H1 (cell line): ENCODE data around the gene CFAP97. TPM values are rescaled to one million over a fixed set of nuclear protein-coding genes. Genes with fewer than 3 reads are reported as not detected.

ENCODE experiments used
- CTCF ChIA-PET: fragments of 300-600 bp; sonication (Branson Sonifier 250); formaldehyde crosslinking; loops from one replicate; lab custom pipeline; 2021; ENCODE audit not compliant: partially characterized antibody; lab: Charles Lee
- POLR2A ChIA-PET: fragments of 300-600 bp; sonication (Branson Sonifier 250); formaldehyde crosslinking; loops from one replicate; lab custom pipeline; 2021; ENCODE audit warnings: inconsistent platforms; ENCODE audit not compliant: partially characterized antibody; lab: Charles Lee
- DNase-seq, 2 experiments: peaks; one replicate each; pipeline versions ENCODE4 v3.0.0 to v3.0.0-alpha.2; 2010 to 2022; ENCODE audit warnings: low spot score in 2 of 2, low read depth in 1 of 2, mixed read lengths in 1 of 2
- FAIRE-seq: peaks from 2 replicates; lab custom pipeline; 2011; peaks lifted over from hg19 to GRCh38; lab: Jason Lieb, UNC
- H2AFZ ChIP-seq: 2 replicates; pipeline ENCODE4 v1.8.1; 2012; ENCODE audit warnings: low read length, inconsistent platforms
- H2AK5ac ChIP-seq: 2 replicates; pipeline ENCODE4 v1.6.1; 2013; ENCODE audit warnings: low read depth, low read length
- H2BK120ac ChIP-seq: replicated peaks from 2 replicates; pipeline ENCODE3; 2013; ENCODE audit warnings: low read depth, low read length, inconsistent platforms
- H2BK12ac ChIP-seq: 2 replicates; pipeline ENCODE4 v1.6.1; 2013; ENCODE audit warnings: low read depth, low read length
- H2BK15ac ChIP-seq: 2 replicates; pipeline ENCODE4 v1.6.1; 2013; ENCODE audit warnings: low read length
- H2BK20ac ChIP-seq: 2 replicates; pipeline ENCODE4 v1.6.1; 2013; ENCODE audit warnings: low read length
- H2BK5ac ChIP-seq: 2 replicates; pipeline ENCODE4 v1.6.1; 2013; ENCODE audit warnings: low read depth, low read length
- H3K14ac ChIP-seq: 2 replicates; pipeline ENCODE4 v1.6.1; 2013; ENCODE audit warnings: inconsistent platforms; ENCODE audit not compliant: insufficient read length
- H3K18ac ChIP-seq: 2 replicates; pipeline ENCODE4 v1.6.1; 2013; ENCODE audit warnings: low read length; ENCODE audit errors: extremely low read depth
- H3K23ac ChIP-seq: 2 replicates; pipeline ENCODE4 v1.6.1; 2013; ENCODE audit warnings: inconsistent platforms; ENCODE audit not compliant: insufficient read length
- H3K23me2 ChIP-seq: 2 replicates; pipeline ENCODE4 v1.6.1; 2013; ENCODE audit warnings: low read depth, low read length
- H3K27ac ChIP-seq: 2 replicates; pipeline ENCODE4 v1.6.1; 2011; ENCODE audit warnings: low read depth, low read length, inconsistent platforms
- H3K27me3 ChIP-seq, 4 experiments: replicated peaks in 1 of 4; 1 replicate in 1 of 4; 2 replicates in 3 of 4; pipeline versions ENCODE4 v1.6.1 to v1.8.1; 2011 to 2013; ENCODE audit warnings: low read length in 3 of 4, mild to moderate bottlenecking in 3 of 4, inconsistent platforms in 2 of 4, mixed read lengths in 2 of 4, moderate library complexity in 1 of 4; ENCODE audit not compliant: control insufficient read depth in 3 of 4, insufficient read depth in 3 of 4; ENCODE audit errors: extremely low read depth in 1 of 4
- H3K36me3 ChIP-seq, 4 experiments: 2 replicates each; pipeline versions ENCODE4 v1.6.1 to v1.8.1; 2011 to 2013; ENCODE audit warnings: mild to moderate bottlenecking in 4 of 4, low read length in 3 of 4, moderate library complexity in 2 of 4, control low read depth in 1 of 4, inconsistent platforms in 1 of 4; ENCODE audit not compliant: insufficient read depth in 4 of 4, control insufficient read depth in 2 of 4
- H3K4ac ChIP-seq: replicated peaks from 2 replicates; pipeline ENCODE3; 2013; ENCODE audit warnings: low read length, low read depth, mixed read lengths, inconsistent platforms; ENCODE audit not compliant: insufficient read length
- H3K4me1 ChIP-seq, 4 experiments: replicated peaks in 1 of 4; 1 replicate in 1 of 4; 2 replicates in 3 of 4; pipeline versions ENCODE4 v1.6.1 to v1.8.1; 2011 to 2013; ENCODE audit warnings: low read length in 3 of 4, inconsistent platforms in 2 of 4, mixed read lengths in 1 of 4; ENCODE audit not compliant: insufficient read depth in 4 of 4, control insufficient read depth in 3 of 4
- H3K4me2 ChIP-seq, 2 experiments: 2 replicates each; pipeline versions ENCODE4 v1.6.1 to v1.8.1; 2011 to 2013; ENCODE audit warnings: low read depth in 2 of 2, low read length in 2 of 2, control low read depth in 1 of 2, inconsistent platforms in 1 of 2, mild to moderate bottlenecking in 1 of 2; ENCODE audit not compliant: insufficient read depth in 1 of 2
- H3K4me3 ChIP-seq, 4 experiments: fragments of 200-600, 300-600 bp in 1 of 4; sonication (generic), shearing (Covaris generic), sonication (Bioruptor Twin) in 1 of 4; 2 replicates each; pipeline versions ENCODE4 v1.5.1 to v1.8.1; 2011 to 2016; ENCODE audit warnings: low read length in 4 of 4, low read depth in 3 of 4, control low read depth in 2 of 4, inconsistent platforms in 2 of 4, mild to moderate bottlenecking in 2 of 4, mixed read lengths in 1 of 4, moderate library complexity in 1 of 4; ENCODE audit not compliant: insufficient read depth in 2 of 4; ENCODE audit errors: extremely low read depth in 1 of 4
- H3K56ac ChIP-seq: replicated peaks from 2 replicates; pipeline ENCODE3; 2013; ENCODE audit warnings: low read depth, mild to moderate bottlenecking, mixed read lengths, low read length, inconsistent platforms; ENCODE audit not compliant: insufficient read length
- H3K79me1 ChIP-seq: 2 replicates; pipeline ENCODE4 v1.6.1; 2013; ENCODE audit warnings: low read depth, low read length, control low read depth
- H3K79me2 ChIP-seq, 2 experiments: 2 replicates each; pipeline versions ENCODE4 v1.6.1 to v1.8.1; 2012 to 2013; ENCODE audit warnings: low read length in 2 of 2, mild to moderate bottlenecking in 2 of 2, inconsistent platforms in 1 of 2; ENCODE audit not compliant: insufficient read depth in 2 of 2, control insufficient read depth in 1 of 2
- H3K9ac ChIP-seq, 4 experiments: replicated peaks in 1 of 4; 1 replicate in 1 of 4; 2 replicates in 3 of 4; pipeline versions ENCODE4 v1.6.1 to v1.8.1; 2011 to 2013; ENCODE audit warnings: low read depth in 3 of 4, low read length in 3 of 4, control low read depth in 2 of 4, mild to moderate bottlenecking in 2 of 4, moderate library complexity in 2 of 4, inconsistent platforms in 1 of 4; ENCODE audit errors: extremely low read depth in 1 of 4
- H3K9me3 ChIP-seq, 2 experiments: 2 replicates each; pipeline versions ENCODE4 v1.6.1 to v1.8.1; 2012 to 2013; ENCODE audit warnings: mild to moderate bottlenecking in 2 of 2, moderate library complexity in 2 of 2, control low read depth in 1 of 2, inconsistent platforms in 1 of 2, low read depth in 1 of 2, low read length in 1 of 2, mixed read lengths in 1 of 2; ENCODE audit not compliant: insufficient read depth in 2 of 2
- H4K20me1 ChIP-seq, 2 experiments: replicated peaks in 1 of 2; 2 replicates each; pipeline versions ENCODE3 to v1.8.1; 2011 to 2013; ENCODE audit warnings: inconsistent platforms in 2 of 2, low read length in 2 of 2, mild to moderate bottlenecking in 1 of 2; ENCODE audit not compliant: insufficient read depth in 2 of 2, control insufficient read depth in 1 of 2
- H4K5ac ChIP-seq: 2 replicates; pipeline ENCODE4 v1.6.1; 2013; ENCODE audit warnings: low read length, low read depth, mixed read lengths, inconsistent platforms; ENCODE audit not compliant: insufficient read length
- H4K8ac ChIP-seq: 2 replicates; pipeline ENCODE4 v1.8.0; 2013; ENCODE audit warnings: mild to moderate bottlenecking, moderate library complexity, low read length, inconsistent platforms; ENCODE audit not compliant: insufficient read depth; ENCODE audit errors: extremely low read depth
- H4K91ac ChIP-seq: replicated peaks from 2 replicates; pipeline ENCODE3; 2013; ENCODE audit warnings: low read length, mixed read lengths, inconsistent platforms; ENCODE audit not compliant: insufficient read length
- JUND ChIP-seq: IDR thresholded peaks from 2 replicates; pipeline ENCODE4 v1.6.1; 2011; ENCODE audit warnings: mild to moderate bottlenecking, improper control_type of control experiment, low read length
- POLR2AphosphoS5 ChIP-seq: IDR thresholded peaks from 2 replicates; pipeline ENCODE4 v1.6.1; 2011; ENCODE audit warnings: low read depth, low read length
- WGBS, 2 experiments: shearing (Covaris generic) in 1 of 2; methylation state at CpG; one replicate each; pipeline versions ENCODE4 v1.1.6 to v1.1.7; 2013 to 2015; ENCODE audit warnings: low lambda C conversion rate in 2 of 2, mixed read lengths in 2 of 2, inconsistent platforms in 1 of 2, low coverage in 1 of 2, missing lambda C conversion rate in 1 of 2; ENCODE audit not compliant: insufficient replicate concordance in 2 of 2, insufficient coverage in 1 of 2, insufficient read length in 1 of 2; ENCODE audit errors: extremely low coverage in 1 of 2, missing lambda C conversion rate in 1 of 2; 5-methylcytosine and 5-hydroxymethylcytosine counted together
- polyA plus RNA-seq, 7 experiments: library from polyadenylated mRNA; depleted of rRNA in 3 of 7; stranded (reverse) in 5 of 7; unstranded in 2 of 7; fragments of >200 nt in 5 of 7; fragments of 200-250 nt in 2 of 7; gene quantifications; 1 replicate in 5 of 7; 2 replicates in 1 of 7; 4 replicates in 1 of 7; pipeline versions ENCODE4 v1.2.1 to v1.2.3, GENCODE V29; 2011 to 2013; ENCODE audit warnings: missing spikeins in 2 of 7, mixed read lengths in 2 of 7
- total RNA-seq: library from RNA; stranded (reverse); fragmentation: NEBNext Ultra II Directional; extraction: Animal tissue kit (Norgen Biotek cat#: 25700); gene quantifications from 2 replicates; pipeline ENCODE4 v1.2.1, GENCODE V29; 2021

The CFAP97 gene
- total and polyA plus RNA-seq, 2 of the 8 experiments (the other 6 are each of a cell fraction or from before 2014, with no cell fraction given) = 9.2 to 40.4 TPM

DNA sequence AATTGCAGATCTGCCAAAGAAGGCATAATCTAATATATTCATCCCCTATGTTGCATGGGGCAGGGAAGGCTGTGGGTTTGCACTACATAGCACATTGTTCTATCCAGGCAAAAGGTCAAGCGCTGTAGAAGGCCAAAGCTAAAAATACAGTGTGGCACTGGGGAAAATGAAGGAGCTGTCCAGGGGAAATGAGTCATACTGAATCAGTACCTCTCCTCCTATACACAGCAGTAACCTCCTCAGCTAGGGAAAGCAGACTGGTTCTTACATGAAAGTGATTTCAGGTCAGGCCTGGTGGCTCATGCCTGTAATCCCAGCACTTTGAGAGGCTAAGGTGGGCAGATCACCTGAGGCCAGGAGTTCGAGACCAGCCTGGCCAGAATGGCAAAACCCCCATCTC is 91.7 kb downstream of the CFAP97 start:
- peak overlapping the region; percentile 75; the same call in 1 of the 2 replicates for H2BK15ac ChIP-seq
- H4K20me1 ChIP-seq = no peaks in the 10 kb centered on the region
- 0 out of 2 replicates have a peak overlapping the region, but pooled peaks have one; percentile 37 for H2BK20ac ChIP-seq
- FAIRE-seq (no peak), DNase-seq (peak in 1 of 2 experiments; percentile 23)
- H3K9me3 ChIP-seq = no peaks in the 10 kb centered on the region
- no peak overlapping the region for H2BK5ac ChIP-seq
- WGBS, 2 experiments = 94% methylated on average over 2 of the region's 2 CpGs; no CpG with 5 or more reads in 1 of the 2 experiments
- H2AK5ac ChIP-seq = peak overlapping the region; percentile 90; the same call in 1 of the 2 replicates
- no peaks in the 10 kb centered on the region for H3K79me2 ChIP-seq
- H3K23me2 ChIP-seq = no peaks in the 10 kb centered on the region; the same call in 1 of the 2 replicates
- POLR2A ChIA-PET = no interaction called here
- H2AFZ ChIP-seq = no peak overlapping the region
- H4K91ac ChIP-seq = no peak overlapping the region
- H3K9ac ChIP-seq = no peak overlapping the region
- H3K36me3 ChIP-seq = no peaks in the 10 kb centered on the region
- TF ChIP-seq POLR2AphosphoS5 (no peak), JUND (0 out of 2 replicates have a peak, but pooled peaks have one; percentile 16)
- H3K4me2 ChIP-seq = no peak overlapping the region
- no peaks in the 10 kb centered on the region for H3K27me3 ChIP-seq
- no peaks in the 10 kb centered on the region for H3K79me1 ChIP-seq
- H3K4ac ChIP-seq = peak overlapping the region; percentile 57
- no peak overlapping the region for H3K27ac ChIP-seq
- H3K18ac ChIP-seq = no peak overlapping the region
- no peak overlapping the region for H4K8ac ChIP-seq
- peak overlapping the region; percentile 20 for H3K56ac ChIP-seq
- no peak overlapping the region for H4K5ac ChIP-seq
- H3K4me1 ChIP-seq = peaks cover 6 to 22% (median 12%) of the 10 kb centered on the region in 4 experiments
- no peak overlapping the region for H2BK120ac ChIP-seq
- H3K4me3 ChIP-seq = no peak overlapping the region
- H2BK12ac ChIP-seq = peak overlapping the region; percentile 23; the same call in 1 of the 2 replicates
- CTCF ChIA-PET = interaction anchor here (0.9 to 1.6 kb wide), 3 partner anchors 12 to 107 kb away, joined by 4 to 5 read pairs (median 4); no protein-coding TSS in a partner anchor
- no peak overlapping the region for H3K14ac ChIP-seq
- H3K23ac ChIP-seq = no peak overlapping the region
